Endothelial cell of umbilical vein (primary cell): ENCODE measurements around the gene STX11. TPM values are rescaled to one million over a fixed set of nuclear protein-coding genes. Genes with fewer than 3 reads are reported as not detected.

ENCODE experiments used
- BruUV-seq: library from RNA; stranded (reverse); fragments of 400-500 nt; replicated peaks from 2 replicates; lab custom pipeline; 2021; lab: Mats Ljungman, UMichigan
- CTCF ChIA-PET: fragments of 300-600, 350-600 bp; sonication (Branson Sonifier 250); formaldehyde crosslinking; loops from one replicate; lab custom pipeline; 2021; ENCODE audit warnings: antibody characterized with exemption, inconsistent platforms; lab: Charles Lee
- POLR2A ChIA-PET: fragments of 300-600, 350-600 bp; sonication (Branson Sonifier 250); formaldehyde crosslinking; loops from one replicate; lab custom pipeline; 2021; ENCODE audit warnings: antibody characterized with exemption, inconsistent platforms; lab: Charles Lee
- DNase-seq: peaks from one replicate; pipeline ENCODE4 v3.0.0-alpha.2; 2011; ENCODE audit warnings: low read depth, low spot score
- FAIRE-seq: peaks from 2 replicates; lab custom pipeline; 2011; peaks lifted over from hg19 to GRCh38; lab: Jason Lieb, UNC
- H2AFZ ChIP-seq: 2 replicates; pipeline ENCODE4 v1.6.0; 2012; ENCODE audit warnings: low read depth, low read length, control low read depth, inconsistent platforms
- H3K27ac ChIP-seq: 2 replicates; pipeline ENCODE4 v1.5.1; 2011; ENCODE audit warnings: low read depth, mild to moderate bottlenecking, control low read depth, low read length, moderate library complexity; ENCODE audit not compliant: insufficient read depth
- H3K27me3 ChIP-seq, 2 experiments: 2 replicates each; pipeline versions ENCODE4 v1.6.0 to v1.6.1; 2011; ENCODE audit warnings: low read length in 2 of 2, mixed read lengths in 1 of 2; ENCODE audit not compliant: control insufficient read depth in 2 of 2, insufficient read depth in 2 of 2
- H3K36me3 ChIP-seq, 2 experiments: 2 replicates in 1 of 2; 3 replicates in 1 of 2; pipeline ENCODE4 v1.5.1; 2011; ENCODE audit warnings: low read length in 2 of 2, mild to moderate bottlenecking in 1 of 2, moderate library complexity in 1 of 2; ENCODE audit not compliant: control insufficient read depth in 2 of 2, insufficient read depth in 2 of 2; ENCODE audit errors: extremely low read depth in 1 of 2
- H3K4me1 ChIP-seq: 3 replicates; pipeline ENCODE4 v1.5.1; 2011; ENCODE audit warnings: mild to moderate bottlenecking, low read length; ENCODE audit not compliant: control insufficient read depth, insufficient read depth; ENCODE audit errors: extremely low read depth
- H3K4me2 ChIP-seq: 2 replicates; pipeline ENCODE4 v1.6.1; 2011; ENCODE audit warnings: low read length, control low read depth, mixed read lengths; ENCODE audit not compliant: insufficient read depth
- H3K4me3 ChIP-seq, 3 experiments: fragments of 200-600 bp in 1 of 3; sonication (generic), shearing (Covaris generic) in 1 of 3; replicated peaks in 1 of 3; 2 replicates each; pipeline ENCODE4 v1.5.1; 2011 to 2016; ENCODE audit warnings: control low read depth in 3 of 3, low read length in 3 of 3, mild to moderate bottlenecking in 2 of 3, inconsistent platforms in 1 of 3, low read depth in 1 of 3, moderate library complexity in 1 of 3; ENCODE audit not compliant: insufficient read depth in 1 of 3
- H3K79me2 ChIP-seq: 2 replicates; pipeline ENCODE4 v1.6.0; 2012; ENCODE audit warnings: low read length, inconsistent platforms; ENCODE audit not compliant: control insufficient read depth, insufficient read depth
- H3K9ac ChIP-seq: replicated peaks from 2 replicates; pipeline ENCODE3; 2011; ENCODE audit warnings: low read length, control low read depth; ENCODE audit not compliant: insufficient read depth; ENCODE audit errors: extremely low read depth
- H3K9me1 ChIP-seq: replicated peaks from 3 replicates; pipeline ENCODE4 v1.6.0; 2011; ENCODE audit warnings: mild to moderate bottlenecking, low read length; ENCODE audit not compliant: control insufficient read depth, insufficient read depth; ENCODE audit errors: extremely low read depth
- H3K9me3 ChIP-seq: replicated peaks from 2 replicates; pipeline ENCODE4 v1.5.1; 2012; ENCODE audit warnings: low read length, inconsistent platforms; ENCODE audit not compliant: control insufficient read depth, insufficient read depth
- H4K20me1 ChIP-seq: replicated peaks from 2 replicates; pipeline ENCODE3; 2011; ENCODE audit warnings: mild to moderate bottlenecking, low read length; ENCODE audit not compliant: control insufficient read depth, insufficient read depth; ENCODE audit errors: extremely low read depth
- EZH2 ChIP-seq: IDR thresholded peaks from 2 replicates; pipeline ENCODE4 v1.6.1; 2012; ENCODE audit warnings: borderline replicate concordance, low read depth, mild to moderate bottlenecking, moderate library complexity, low read length, inconsistent platforms; ENCODE audit not compliant: severe bottlenecking
- FOS ChIP-seq: IDR thresholded peaks from 2 replicates; pipeline ENCODE4 v1.6.1; 2011; ENCODE audit warnings: mild to moderate bottlenecking, low read length, moderate library complexity, borderline replicate concordance; ENCODE audit not compliant: insufficient read depth
- GATA2 ChIP-seq: IDR thresholded peaks from 2 replicates; pipeline ENCODE4 v1.7.0; 2011; ENCODE audit warnings: low read depth, mild to moderate bottlenecking, moderate library complexity, mixed read lengths, low read length; ENCODE audit not compliant: insufficient read length, insufficient read depth
- JUN ChIP-seq: IDR thresholded peaks from 2 replicates; pipeline ENCODE4 v1.6.1; 2011; ENCODE audit warnings: borderline replicate concordance, low read depth; ENCODE audit not compliant: insufficient read length, insufficient read depth
- MAX ChIP-seq: IDR thresholded peaks from 2 replicates; pipeline ENCODE4 v1.6.1; 2011; ENCODE audit not compliant: insufficient read depth, insufficient read length
- MYC ChIP-seq: IDR thresholded peaks from one replicate; pipeline ENCODE4 v1.6.1; 2011; ENCODE audit warnings: mild to moderate bottlenecking, low read depth, low read length
- POLR2A ChIP-seq: IDR thresholded peaks from 2 replicates; pipeline ENCODE4 v1.6.1; 2012; ENCODE audit warnings: low read depth, mild to moderate bottlenecking, control low read depth, low read length
- POLR2AphosphoS5 ChIP-seq: IDR thresholded peaks from 2 replicates; pipeline ENCODE4 v1.6.1; 2012; ENCODE audit warnings: low read depth, mild to moderate bottlenecking, control low read depth, low read length, moderate library complexity; ENCODE audit not compliant: insufficient read depth
- dilution Hi-C: fragments of 300-500 bp; cut with MboI; formaldehyde crosslinking; loops from one replicate; pipeline ENCODE4 v1.15.0; 2019; ENCODE audit warnings: low sequenced_read_pairs; ENCODE audit not compliant: extremely low pct_ligation_motif_present
- intact Hi-C: fragments of 100-400 bp; cut with micrococcal nuclease; formaldehyde crosslinking; loops from one replicate; pipeline ENCODE4 v1.10.0; 2022
- polyA plus RNA-seq, 4 experiments: library from polyadenylated mRNA; depleted of rRNA in 3 of 4; stranded (reverse) in 3 of 4; unstranded in 1 of 4; fragments of >200 nt; gene quantifications; 2 replicates each; pipeline versions ENCODE4 v1.2.1 to v1.2.3, GENCODE V29; 2011 to 2012; ENCODE audit warnings: missing spikeins in 1 of 4
- total RNA-seq: library from RNA; stranded (reverse); gene quantifications from 2 replicates; pipeline ENCODE4 v1.2.3, GENCODE V29; 2021
- TF ChIP-seq, protein P1 (sequence below), 2 donors: IDR thresholded peaks; 1 replicate in 1 of 2; 2 replicates in 1 of 2; pipeline ENCODE4 v1.5.1; 2011; ENCODE audit warnings: low read length in 2 of 2, mild to moderate bottlenecking in 2 of 2, moderate library complexity in 2 of 2, control low read depth in 1 of 2, inconsistent platforms in 1 of 2, low read depth in 1 of 2; ENCODE audit not compliant: insufficient read depth in 1 of 2; ENCODE audit errors: extremely low read depth in 1 of 2

STX11 gene
- total and polyA plus RNA-seq, 2 donors (not counting 3 experiments of a cell fraction or from before 2014, with no cell fraction given): 4.7 to 8.9 TPM

DNA sequence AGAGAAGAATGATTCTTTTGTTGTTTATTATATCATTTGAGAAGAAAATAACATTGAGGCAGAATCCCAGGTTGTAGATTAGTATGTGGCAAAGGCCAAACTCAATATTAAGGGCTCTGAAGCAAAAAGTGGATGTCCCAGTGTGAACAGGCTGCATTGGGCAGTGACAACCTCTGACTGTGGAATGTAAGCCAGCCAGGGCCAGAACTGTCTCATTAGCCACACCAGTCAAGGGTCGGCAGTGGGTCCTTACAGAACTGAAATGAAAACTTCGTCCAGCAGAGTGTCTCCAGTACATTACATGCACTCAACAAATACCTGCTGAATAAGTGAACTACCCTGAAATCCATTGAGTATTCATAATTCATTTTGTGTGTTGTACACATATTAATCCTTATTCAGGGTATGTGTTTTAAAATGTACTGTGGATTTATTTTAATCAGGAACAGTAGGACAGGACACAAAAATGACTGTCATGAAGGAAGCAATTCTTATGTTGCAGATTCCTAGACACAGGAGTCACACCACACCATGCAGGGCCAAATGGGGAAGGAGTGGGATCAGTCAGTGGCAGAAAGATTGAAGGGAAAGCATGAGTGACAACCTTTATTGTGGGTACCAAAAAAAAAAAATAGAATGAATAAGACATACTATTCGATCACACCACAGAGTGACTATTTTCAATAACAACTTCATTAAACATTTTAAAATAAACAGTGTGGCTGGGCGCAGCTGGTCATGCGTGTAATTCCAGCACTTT is 69.9 kb downstream of the STX11 start:
- ChIA-PET CTCF (interaction anchor here (1.4 to 2.6 kb wide), 4 partner anchors 12 to 262 kb away, joined by 3 to 96 read pairs (median 10); no protein-coding TSS in a partner anchor), POLR2A (no interaction called here)
- FAIRE-seq (no peak), DNase-seq (no peak)
- dilution Hi-C loops: no loop called here
- intact Hi-C loops: no loop called here
- no peaks in the 10 kb centered on the region for H3K79me2 ChIP-seq
- no TSS peak for BruUV-seq
- H3K9me1 ChIP-seq: no peaks in the 10 kb centered on the region
- H3K9me3 ChIP-seq: no peaks in the 10 kb centered on the region
- H3K9ac ChIP-seq: no peak overlapping the region
- no peak overlapping the region for H2AFZ ChIP-seq
- no peak overlapping the region for H3K27ac ChIP-seq
- H3K36me3 ChIP-seq: no peaks in the 10 kb centered on the region
- TF ChIP-seq POLR2A: no peak
- TF ChIP-seq, protein P1, sequence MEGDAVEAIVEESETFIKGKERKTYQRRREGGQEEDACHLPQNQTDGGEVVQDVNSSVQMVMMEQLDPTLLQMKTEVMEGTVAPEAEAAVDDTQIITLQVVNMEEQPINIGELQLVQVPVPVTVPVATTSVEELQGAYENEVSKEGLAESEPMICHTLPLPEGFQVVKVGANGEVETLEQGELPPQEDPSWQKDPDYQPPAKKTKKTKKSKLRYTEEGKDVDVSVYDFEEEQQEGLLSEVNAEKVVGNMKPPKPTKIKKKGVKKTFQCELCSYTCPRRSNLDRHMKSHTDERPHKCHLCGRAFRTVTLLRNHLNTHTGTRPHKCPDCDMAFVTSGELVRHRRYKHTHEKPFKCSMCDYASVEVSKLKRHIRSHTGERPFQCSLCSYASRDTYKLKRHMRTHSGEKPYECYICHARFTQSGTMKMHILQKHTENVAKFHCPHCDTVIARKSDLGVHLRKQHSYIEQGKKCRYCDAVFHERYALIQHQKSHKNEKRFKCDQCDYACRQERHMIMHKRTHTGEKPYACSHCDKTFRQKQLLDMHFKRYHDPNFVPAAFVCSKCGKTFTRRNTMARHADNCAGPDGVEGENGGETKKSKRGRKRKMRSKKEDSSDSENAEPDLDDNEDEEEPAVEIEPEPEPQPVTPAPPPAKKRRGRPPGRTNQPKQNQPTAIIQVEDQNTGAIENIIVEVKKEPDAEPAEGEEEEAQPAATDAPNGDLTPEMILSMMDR (IDR thresholded peaks at IDR 0.05; ENCODE audit: extremely low read depth in 1 of 2, insufficient read depth in 1 of 2, low read depth in 1 of 2, low read length in 2 of 2): no peak
- no peak for TF ChIP-seq MAX
- no peak for TF ChIP-seq MYC
- no peak for TF ChIP-seq JUN
- TF ChIP-seq GATA2: no peak
- TF ChIP-seq FOS: no peak
- no peak for TF ChIP-seq EZH2
- TF ChIP-seq POLR2AphosphoS5: no peak
- H4K20me1 ChIP-seq: no peaks in the 10 kb centered on the region
- no peaks in the 10 kb centered on the region for H3K27me3 ChIP-seq
- H3K4me2 ChIP-seq: no peak overlapping the region
- H3K4me1 ChIP-seq: peaks cover 12% of the 10 kb centered on the region
- H3K4me3 ChIP-seq: no peak overlapping the region
